Measurements from ENCODE around the gene ASPDH.

Gene ASPDH

DNA sequence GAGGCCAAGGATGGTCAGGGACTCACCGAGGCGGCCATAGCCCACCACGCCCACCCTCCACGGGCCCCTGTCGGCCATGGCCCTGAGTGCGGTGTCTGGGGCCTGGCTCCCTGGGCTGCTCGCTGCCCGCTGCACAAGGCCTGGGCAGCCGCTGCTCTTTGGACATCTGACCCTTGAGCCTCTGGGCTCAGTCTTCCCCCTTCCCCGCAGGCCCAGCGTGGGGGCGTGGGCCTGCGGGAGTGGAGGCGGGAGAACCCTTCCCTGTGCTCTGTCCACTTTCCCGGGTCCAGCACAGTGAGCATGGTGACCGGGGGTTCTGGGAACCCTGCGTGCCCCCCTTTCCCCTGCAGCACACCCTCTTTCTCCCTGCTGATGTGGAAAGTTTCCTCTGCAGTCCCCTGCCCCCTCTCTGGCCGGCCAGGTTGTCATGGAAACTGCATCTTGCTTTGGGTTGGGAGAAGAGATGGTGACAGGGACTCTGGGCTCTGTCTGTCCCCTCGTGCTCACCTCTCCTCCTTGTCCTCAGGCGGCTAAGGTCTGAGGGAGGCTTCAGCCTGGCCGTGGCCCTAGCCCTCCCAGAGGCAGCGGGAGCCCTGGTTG, at the start of gene ASPDH:
Gene ASPDH, minus strand, starts transcription at position 168 of the 600 bp plus-strand sequence. Its CDS starts 90 bp downstream, at position 78.
- DNase-seq (ENCODE audit: low read depth): no peak
- TF ChIP-seq CTCF (IDR thresholded peaks at IDR 0.05; ENCODE audit: low read depth, low read length, missing control alignments): no peak
- no peak within 1 kb of the TSS for H3K4me3 ChIP-seq (ENCODE audit: low read depth, low read length)

GRCh38 chr19:50562996-50563395, 49.3 kb upstream of the ASPDH start:
- DNase-seq (ENCODE audit: low read depth): no peak
- H3K4me3 ChIP-seq (ENCODE audit: low read depth, low read length): no peak overlapping the region
- TF ChIP-seq CTCF (IDR thresholded peaks at IDR 0.05; ENCODE audit: low read depth, low read length, missing control alignments): no peak

DNA sequence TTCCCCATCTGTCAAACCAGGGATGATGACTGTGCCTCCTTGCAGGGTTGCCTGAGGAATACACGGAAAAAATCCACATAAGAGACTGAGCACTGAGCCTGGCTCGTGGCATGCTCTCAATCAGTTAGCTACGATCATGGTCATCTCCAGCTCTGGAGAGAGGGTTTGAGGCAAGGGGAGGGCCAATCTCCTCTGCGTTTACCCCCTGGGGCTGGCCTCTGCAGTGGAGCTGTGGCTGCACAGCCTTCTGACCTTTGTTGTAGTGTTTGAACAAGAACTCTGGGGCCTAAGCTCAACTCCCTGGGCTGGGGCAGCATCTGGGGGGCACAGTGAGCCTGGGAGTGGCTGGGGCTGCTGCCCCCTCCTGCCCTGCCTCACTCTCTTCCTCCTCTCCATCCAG, 48.6 kb upstream of the ASPDH start:
- H3K4me3 ChIP-seq (ENCODE audit: low read depth, low read length): no peak overlapping the region
- TF ChIP-seq CTCF (IDR thresholded peaks at IDR 0.05; ENCODE audit: low read depth, low read length, missing control alignments): no peak
- DNase-seq (ENCODE audit: low read depth): no peak

DNA sequence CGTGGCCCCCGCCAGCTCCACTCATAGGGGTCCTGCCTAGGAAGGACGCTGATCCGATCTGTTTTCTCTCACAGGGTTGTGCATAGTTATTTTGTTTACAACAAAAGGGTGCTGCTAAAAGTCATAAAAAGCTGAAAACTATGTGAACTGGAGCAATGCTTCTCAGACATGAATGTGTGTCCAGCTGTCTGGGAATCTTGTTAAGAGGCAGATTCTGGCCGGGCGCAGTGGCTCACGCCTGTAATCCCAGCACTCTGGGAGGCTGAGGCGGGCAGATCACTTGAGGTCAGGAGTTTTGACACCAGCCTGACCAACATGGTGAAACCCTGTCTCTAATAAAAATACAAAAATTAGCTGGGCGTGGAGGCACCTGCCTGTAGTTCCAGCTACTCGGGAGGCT, 45.9 kb upstream of the ASPDH start:
- no peak overlapping the region for H3K4me3 ChIP-seq (ENCODE audit: low read depth, low read length)
- no peak for DNase-seq (ENCODE audit: low read depth)
- TF ChIP-seq CTCF (IDR thresholded peaks at IDR 0.05; ENCODE audit: low read depth, low read length, missing control alignments): no peak

GRCh38 chr19:50558449-50558848, 44.7 kb upstream of the ASPDH start:
- TF ChIP-seq CTCF (IDR thresholded peaks at IDR 0.05; ENCODE audit: low read depth, low read length, missing control alignments): no peak
- no peak for DNase-seq (ENCODE audit: low read depth)
- H3K4me3 ChIP-seq (ENCODE audit: low read depth, low read length): no peak overlapping the region

DNA sequence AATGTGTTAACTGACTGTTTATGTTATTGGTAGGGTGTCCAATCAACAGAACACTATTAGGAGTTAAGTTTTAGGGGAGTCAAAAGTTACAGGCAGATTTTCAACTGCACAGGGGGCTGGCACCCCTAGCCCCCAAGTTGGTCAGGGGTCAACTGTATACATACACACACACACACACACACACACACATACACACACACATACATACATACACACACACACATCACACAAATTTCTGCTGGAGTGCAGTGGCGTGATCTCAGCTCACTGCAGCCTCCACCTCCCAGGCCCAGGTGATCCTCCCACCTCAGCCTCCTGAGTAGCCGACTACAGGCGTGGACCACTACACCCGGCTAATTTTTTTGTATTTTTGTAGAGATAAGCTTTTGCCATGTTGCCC, 44.3 kb upstream of the ASPDH start:
- DNase-seq (ENCODE audit: low read depth): no peak
- TF ChIP-seq CTCF (IDR thresholded peaks at IDR 0.05; ENCODE audit: low read depth, low read length, missing control alignments): no peak
- H3K4me3 ChIP-seq (ENCODE audit: low read depth, low read length): no peak overlapping the region

- no peak for TF ChIP-seq CTCF (IDR thresholded peaks at IDR 0.05; ENCODE audit: low read depth, low read length, missing control alignments)
- no peak overlapping the region for H3K4me3 ChIP-seq (ENCODE audit: low read depth, low read length)
- DNase-seq (ENCODE audit: low read depth): no peak
Observed at GRCh38 chr19:50557009-50557613, 43.4 kb upstream of the ASPDH start.
